ENCODE measurements around the gene DUS3L.

DUS3L gene

GRCh38 chr19:5821521-5822180, 30.7 kb upstream of the DUS3L start:
- no peak for DNase-seq

GRCh38 chr19:5820785-5821184, 29.8 kb upstream of the DUS3L start:
- no peak for DNase-seq

GRCh38 chr19:5818594-5818993, 27.6 kb upstream of the DUS3L start:
- DNase-seq, result no peak

GRCh38 chr19:5817218-5817617, 26.3 kb upstream of the DUS3L start:
- no peak for DNase-seq

- DNase-seq, result no peak
Measured at GRCh38 chr19:5814852-5815246, 23.9 kb upstream of the DUS3L start.

GRCh38 chr19:5814123-5814851, 23.3 kb upstream of the DUS3L start:
- DNase-seq, result no peak

GRCh38 chr19:5811117-5811516, 20.2 kb upstream of the DUS3L start:
- DNase-seq, result no peak

- DNase-seq, result no peak
Measured at GRCh38 chr19:5809469-5809868, 18.5 kb upstream of the DUS3L start.

- no peak for DNase-seq
Measured at GRCh38 chr19:5809053-5809452, 18.1 kb upstream of the DUS3L start.

- DNase-seq, result no peak
Measured at GRCh38 chr19:5808120-5808816, 17.3 kb upstream of the DUS3L start.

GRCh38 chr19:5806905-5807304, 15.9 kb upstream of the DUS3L start:
- no peak for DNase-seq

- no peak for DNase-seq
Measured at GRCh38 chr19:5806133-5806489, 15.1 kb upstream of the DUS3L start.

- peak; percentile 37 to 38 for DNase-seq
Measured at GRCh38 chr19:5805462-5806132, 14.6 kb upstream of the DUS3L start.

GRCh38 chr19:5804516-5805461, 13.8 kb upstream of the DUS3L start, which contains the start of gene NRTN:
NRTN (plus strand) TSS chr19:5805067; CDS start chr19:5824166, 19,099 bp downstream.
- no peak for DNase-seq

GRCh38 chr19:5803752-5804515, 13.0 kb upstream of the DUS3L start:
- DNase-seq, result peak; percentile 86 to 87

GRCh38 chr19:5803441-5803751, 12.4 kb upstream of the DUS3L start:
- DNase-seq, result no peak

GRCh38 chr19:5801796-5802619, 11.0 kb upstream of the DUS3L start:
- no peak for DNase-seq

GRCh38 chr19:5800361-5801270, 9.7 kb upstream of the DUS3L start:
- no peak for DNase-seq
